OCI-LY3 (cell line): ENCODE data around the gene CPLX3.

ENCODE experiments used
- H2AFZ ChIP-seq: fragments of 200-600, 300-600 bp; shearing (Covaris generic); 2 replicates; pipeline ENCODE4 v1.6.0; 2014; ENCODE audit warnings: antibody characterized with exemption, low read depth, low read length
- H3K27ac ChIP-seq: fragments of 200-600, 300-600 bp; sonication (generic); 2 replicates; pipeline ENCODE4 v1.5.1; 2014; ENCODE audit warnings: mild to moderate bottlenecking, low read length, moderate library complexity, mixed read lengths
- H3K27me3 ChIP-seq: fragments of 200-600, 300-600 bp; sonication (generic); 2 replicates; pipeline ENCODE4 v1.6.1; 2014; ENCODE audit warnings: low read depth, low read length, mixed read lengths
- H3K36me3 ChIP-seq: fragments of 200-600, 300-600 bp; sonication (generic); replicated peaks from 2 replicates; pipeline ENCODE3; 2014; ENCODE audit warnings: low read depth, low read length, mixed read lengths
- H3K4me1 ChIP-seq: fragments of 300-600, 200-600 bp; sonication (generic); 2 replicates; pipeline ENCODE4 v1.6.1; 2014; ENCODE audit warnings: low read length, mixed read lengths
- H3K4me2 ChIP-seq: fragments of 200-600, 300-600 bp; sonication (generic); 2 replicates; pipeline ENCODE4 v1.6.1; 2014; ENCODE audit warnings: low read length, mixed read lengths
- H3K4me3 ChIP-seq: fragments of 300-600, 200-600 bp; sonication (generic); 2 replicates; pipeline ENCODE4 v1.5.1; 2014; ENCODE audit warnings: antibody characterized with exemption, mild to moderate bottlenecking, low read length, moderate library complexity
- H3K79me2 ChIP-seq: fragments of 300-600, 200-600 bp; shearing (Covaris generic); 2 replicates; pipeline ENCODE4 v1.6.1; 2014; ENCODE audit warnings: mild to moderate bottlenecking, low read length, mixed read lengths
- H3K9ac ChIP-seq: fragments of 300-600, 200-600 bp; shearing (Covaris generic); 2 replicates; pipeline ENCODE4 v1.6.0; 2014; ENCODE audit warnings: mild to moderate bottlenecking, low read length, moderate library complexity
- H3K9me3 ChIP-seq: fragments of 200-600, 300-600 bp; shearing (Covaris generic); 2 replicates; pipeline ENCODE4 v1.6.1; 2014; ENCODE audit warnings: low read length, mixed read lengths; ENCODE audit not compliant: insufficient read depth
- H4K20me1 ChIP-seq: fragments of 200-600, 300-600 bp; sonication (generic); 2 replicates; pipeline ENCODE4 v1.6.1; 2016; ENCODE audit warnings: low read length, mixed read lengths; ENCODE audit not compliant: insufficient read depth
- EZH2phosphoT487 ChIP-seq: fragments of 200-600 bp; shearing (Covaris generic); IDR thresholded peaks from 2 replicates; pipeline ENCODE4 v1.6.1; 2018; ENCODE audit warnings: antibody characterized with exemption, mixed run types, low read depth
- TF ChIP-seq, protein P1 (sequence below): fragments of 200-600, 300-600 bp; sonication (generic); IDR thresholded peaks from 2 replicates; pipeline ENCODE4 v1.5.1; 2014; ENCODE audit warnings: antibody characterized with exemption, low read length, low read depth

The CPLX3 gene

DNA sequence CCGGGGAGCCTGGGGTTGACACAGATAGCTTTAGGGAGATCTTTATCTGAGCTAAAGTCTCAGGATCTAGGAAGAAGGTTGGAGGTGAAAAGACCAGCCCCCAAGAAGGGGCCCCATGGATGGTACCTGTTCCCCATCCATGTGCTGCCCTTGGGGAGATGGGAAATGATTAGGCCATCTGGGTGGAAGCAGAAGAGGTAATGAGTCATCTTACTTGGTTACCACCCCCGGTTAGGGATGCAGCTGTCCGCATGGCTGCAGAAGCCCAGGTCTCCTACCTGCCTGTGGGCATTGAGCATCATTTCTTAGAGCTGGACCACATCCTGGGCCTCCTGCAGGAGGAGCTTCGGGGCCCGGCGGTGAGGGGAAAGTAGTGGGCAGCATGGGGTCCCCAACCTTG, 3.1 kb upstream of the CPLX3 start:
- Histone ChIP-seq H3K9ac (no peak overlapping the region), H3K4me1 (peaks cover 26% of the 10 kb centered on the region), H4K20me1 (no peaks in the 10 kb centered on the region), H3K79me2 (no peaks in the 10 kb centered on the region), H2AFZ (no peak overlapping the region), H3K9me3 (no peaks in the 10 kb centered on the region), H3K36me3 (no peaks in the 10 kb centered on the region), H3K27me3 (0 out of 2 replicates have a peak, but pooled peaks cover 2% of the 10 kb centered on the region), H3K4me2 (no peak overlapping the region), H3K4me3 (no peak overlapping the region), H3K27ac (no peak overlapping the region)
- no peak for TF ChIP-seq EZH2phosphoT487
- TF ChIP-seq, protein P1, sequence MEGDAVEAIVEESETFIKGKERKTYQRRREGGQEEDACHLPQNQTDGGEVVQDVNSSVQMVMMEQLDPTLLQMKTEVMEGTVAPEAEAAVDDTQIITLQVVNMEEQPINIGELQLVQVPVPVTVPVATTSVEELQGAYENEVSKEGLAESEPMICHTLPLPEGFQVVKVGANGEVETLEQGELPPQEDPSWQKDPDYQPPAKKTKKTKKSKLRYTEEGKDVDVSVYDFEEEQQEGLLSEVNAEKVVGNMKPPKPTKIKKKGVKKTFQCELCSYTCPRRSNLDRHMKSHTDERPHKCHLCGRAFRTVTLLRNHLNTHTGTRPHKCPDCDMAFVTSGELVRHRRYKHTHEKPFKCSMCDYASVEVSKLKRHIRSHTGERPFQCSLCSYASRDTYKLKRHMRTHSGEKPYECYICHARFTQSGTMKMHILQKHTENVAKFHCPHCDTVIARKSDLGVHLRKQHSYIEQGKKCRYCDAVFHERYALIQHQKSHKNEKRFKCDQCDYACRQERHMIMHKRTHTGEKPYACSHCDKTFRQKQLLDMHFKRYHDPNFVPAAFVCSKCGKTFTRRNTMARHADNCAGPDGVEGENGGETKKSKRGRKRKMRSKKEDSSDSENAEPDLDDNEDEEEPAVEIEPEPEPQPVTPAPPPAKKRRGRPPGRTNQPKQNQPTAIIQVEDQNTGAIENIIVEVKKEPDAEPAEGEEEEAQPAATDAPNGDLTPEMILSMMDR, result no peak

DNA sequence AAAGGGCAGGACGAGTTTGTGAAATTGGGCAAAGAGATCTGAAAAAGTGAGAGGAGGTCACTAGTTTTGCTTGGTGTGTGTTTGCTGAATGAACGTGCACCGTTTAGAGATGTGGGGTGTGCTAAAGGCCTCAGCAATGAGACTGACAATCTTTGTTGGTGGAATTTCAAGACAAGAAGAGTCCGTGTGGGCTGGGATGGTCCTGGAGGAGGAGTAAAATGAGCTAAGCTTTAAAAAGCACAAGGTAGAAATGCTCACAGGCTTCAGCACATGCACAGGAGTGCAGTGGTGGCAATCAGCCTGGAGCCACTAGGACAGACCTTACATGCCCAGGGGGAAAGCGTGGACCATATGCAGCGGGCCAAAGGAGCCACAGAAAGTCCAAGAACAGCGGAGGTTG, 1.5 kb upstream of the CPLX3 start:
- Histone ChIP-seq H3K36me3 (no peaks in the 10 kb centered on the region), H3K27ac (no peak overlapping the region), H3K9ac (no peak overlapping the region), H3K4me3 (no peak overlapping the region), H3K4me1 (peaks cover 37% of the 10 kb centered on the region), H3K79me2 (no peaks in the 10 kb centered on the region), H3K4me2 (no peak overlapping the region), H2AFZ (no peak overlapping the region), H3K27me3 (0 out of 2 replicates have a peak, but pooled peaks cover 2% of the 10 kb centered on the region), H4K20me1 (no peaks in the 10 kb centered on the region), H3K9me3 (no peaks in the 10 kb centered on the region)
- no peak for TF ChIP-seq EZH2phosphoT487
- TF ChIP-seq, protein P1, result no peak

DNA sequence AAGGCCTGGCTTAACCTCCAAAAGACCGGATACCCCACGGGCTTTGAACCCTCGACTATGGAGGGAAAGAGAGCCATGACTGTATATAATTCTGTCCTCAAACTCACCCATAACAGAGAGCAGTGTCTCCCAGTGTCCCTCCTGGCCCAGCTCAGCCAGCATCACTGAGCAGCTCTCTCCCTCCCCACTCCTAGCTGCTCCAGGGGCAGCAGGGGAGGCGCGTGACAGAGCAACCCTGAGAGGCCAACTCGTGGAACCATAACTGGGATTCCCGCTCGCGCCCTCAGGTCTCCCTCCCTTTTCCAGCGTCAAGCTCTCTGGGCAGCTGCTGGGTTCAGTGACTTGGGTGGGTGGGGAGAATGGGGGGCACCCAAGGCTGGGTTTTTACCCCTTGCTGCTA, 561 bp upstream of the CPLX3 start:
- no peaks in the 10 kb centered on the region for H3K36me3 ChIP-seq
- peaks cover 37% of the 10 kb centered on the region for H3K4me1 ChIP-seq
- H3K9me3 ChIP-seq, result no peaks in the 10 kb centered on the region
- no peaks in the 10 kb centered on the region for H4K20me1 ChIP-seq
- H3K27me3 ChIP-seq, result 0 out of 2 replicates have a peak, but pooled peaks cover 2% of the 10 kb centered on the region
- H3K4me3 ChIP-seq, result no peak overlapping the region
- no peaks in the 10 kb centered on the region for H3K79me2 ChIP-seq
- TF ChIP-seq, protein P1, result no peak
- TF ChIP-seq EZH2phosphoT487, result no peak
- H3K9ac ChIP-seq, result no peak overlapping the region
- no peak overlapping the region for H3K27ac ChIP-seq
- H2AFZ ChIP-seq, result no peak overlapping the region
- no peak overlapping the region for H3K4me2 ChIP-seq

DNA sequence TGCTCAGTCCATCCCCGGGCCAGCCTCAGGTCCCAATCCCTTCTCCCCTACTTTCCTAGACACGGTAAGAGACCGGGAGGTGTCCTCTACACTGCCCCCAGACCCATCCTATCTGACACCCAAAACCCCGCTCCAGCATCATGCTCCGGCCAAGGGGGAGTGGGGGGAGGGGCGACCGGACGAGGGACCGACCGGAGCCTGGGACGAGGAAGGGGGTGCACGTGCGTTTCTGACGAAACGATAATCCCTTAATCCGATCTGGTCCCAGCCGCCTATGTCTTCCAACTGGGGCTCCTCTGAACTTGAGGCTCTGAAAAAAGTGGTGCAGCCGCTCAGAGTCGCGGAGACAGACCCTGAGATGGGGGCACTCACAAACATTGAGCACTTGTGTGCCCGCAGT, 494 bp downstream of the CPLX3 start:
- Histone ChIP-seq H3K4me3 (no peak overlapping the region), H3K27ac (no peak overlapping the region), H3K9ac (no peak overlapping the region), H2AFZ (no peak overlapping the region), H3K4me2 (no peak overlapping the region), H4K20me1 (no peaks in the 10 kb centered on the region), H3K4me1 (peaks cover 26% of the 10 kb centered on the region), H3K36me3 (no peaks in the 10 kb centered on the region), H3K9me3 (no peaks in the 10 kb centered on the region), H3K27me3 (0 out of 2 replicates have a peak, but pooled peaks cover 2% of the 10 kb centered on the region), H3K79me2 (no peaks in the 10 kb centered on the region)
- TF ChIP-seq EZH2phosphoT487, result no peak
- TF ChIP-seq, protein P1, result no peak
